ENCODE data around the gene SERPINB3.

DNA sequence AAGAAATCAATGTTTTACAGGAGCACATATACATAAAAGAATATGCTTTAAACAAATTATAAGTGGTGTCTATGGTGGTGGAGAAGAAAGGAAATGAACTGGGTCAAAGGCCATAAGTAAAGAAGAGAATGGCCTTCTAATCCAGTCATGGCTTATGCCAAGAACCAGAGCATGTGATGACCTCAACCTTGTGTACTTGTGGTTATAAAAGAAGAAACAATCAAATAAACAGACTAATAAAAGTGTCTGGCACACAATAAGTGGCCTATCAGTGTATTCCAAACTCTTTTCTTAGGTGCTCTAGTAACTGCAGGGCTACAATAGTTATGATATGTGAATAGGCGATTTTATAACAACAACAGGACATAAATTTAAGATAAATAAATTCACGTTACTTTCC is 43.7 kb upstream of the SERPINB3 start:
- TF ChIP-seq, protein P1, sequence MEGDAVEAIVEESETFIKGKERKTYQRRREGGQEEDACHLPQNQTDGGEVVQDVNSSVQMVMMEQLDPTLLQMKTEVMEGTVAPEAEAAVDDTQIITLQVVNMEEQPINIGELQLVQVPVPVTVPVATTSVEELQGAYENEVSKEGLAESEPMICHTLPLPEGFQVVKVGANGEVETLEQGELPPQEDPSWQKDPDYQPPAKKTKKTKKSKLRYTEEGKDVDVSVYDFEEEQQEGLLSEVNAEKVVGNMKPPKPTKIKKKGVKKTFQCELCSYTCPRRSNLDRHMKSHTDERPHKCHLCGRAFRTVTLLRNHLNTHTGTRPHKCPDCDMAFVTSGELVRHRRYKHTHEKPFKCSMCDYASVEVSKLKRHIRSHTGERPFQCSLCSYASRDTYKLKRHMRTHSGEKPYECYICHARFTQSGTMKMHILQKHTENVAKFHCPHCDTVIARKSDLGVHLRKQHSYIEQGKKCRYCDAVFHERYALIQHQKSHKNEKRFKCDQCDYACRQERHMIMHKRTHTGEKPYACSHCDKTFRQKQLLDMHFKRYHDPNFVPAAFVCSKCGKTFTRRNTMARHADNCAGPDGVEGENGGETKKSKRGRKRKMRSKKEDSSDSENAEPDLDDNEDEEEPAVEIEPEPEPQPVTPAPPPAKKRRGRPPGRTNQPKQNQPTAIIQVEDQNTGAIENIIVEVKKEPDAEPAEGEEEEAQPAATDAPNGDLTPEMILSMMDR (IDR thresholded peaks at IDR 0.05), result no peak
- TF ChIP-seq POLR2AphosphoS5 (IDR thresholded peaks at IDR 0.05; ENCODE audit: insufficient read depth in 1 of 2, low read depth in 1 of 2) (no peak), POLR2A (IDR thresholded peaks at IDR 0.05) (no peak)

Data from vagina (tissue), 2 donors.